GM12878 (cell line): ENCODE data around the gene GLTP. TPM values are rescaled to one million over a fixed set of nuclear protein-coding genes. Genes with fewer than 3 reads are reported as not detected.
"Not testable (repeated sequence)": the region's sequence is repeated elsewhere in the genome, so short reads cannot be mapped to it uniquely, and the experiment has no call there.

ENCODE experiments used
- ATAC-seq: fragments of 200-7000 bp; cut with Tn5 transposase; 3 replicates; pipeline ENCODE4 v1.9.1; 2020; ENCODE audit warnings: mild to moderate bottlenecking, moderate library complexity
- BruUV-seq: library from RNA; stranded (reverse); fragments of 400-500 nt; replicated peaks from 2 replicates; lab custom pipeline; 2021; lab: Mats Ljungman, UMichigan
- CTCF ChIA-PET: fragments of 300-600 bp; sonication (Branson Sonifier 250); formaldehyde crosslinking; extraction: SDS; loops from one replicate; lab custom pipeline; 2021; ENCODE audit warnings: inconsistent platforms; lab: Yijun Ruan, JAX
- POLR2A ChIA-PET: fragments of 350-600 bp; formaldehyde crosslinking; extraction: SDS; loops from one replicate; lab custom pipeline; 2021; ENCODE audit warnings: inconsistent platforms; lab: Charles Lee
- RAD21 ChIA-PET: fragments of 300-600 bp; sonication (Branson Sonifier 250); formaldehyde crosslinking; loops from one replicate; lab custom pipeline; 2023; ENCODE audit warnings: antibody characterized with exemption; ENCODE audit not compliant: unreplicated experiment; lab: Charles Lee
- SMC1A ChIA-PET: fragments of 300-600 bp; sonication (Branson Sonifier 250); formaldehyde crosslinking; loops from one replicate; lab custom pipeline; 2023; ENCODE audit not compliant: unreplicated experiment, uncharacterized antibody; lab: Charles Lee
- DNase-seq: peaks from one replicate; pipeline ENCODE4 v3.0.0-alpha.2; 2011; ENCODE audit warnings: low read depth, low spot score
- FAIRE-seq: peaks from 3 replicates; lab custom pipeline; 2011; peaks lifted over from hg19 to GRCh38; lab: Jason Lieb, UNC
- H2AFZ ChIP-seq: 2 replicates; pipeline ENCODE4 v1.6.0; 2011; ENCODE audit warnings: low read depth, low read length, control low read depth; ENCODE audit not compliant: control insufficient read depth
- H3K27ac ChIP-seq: 2 replicates; pipeline ENCODE4 v1.5.1; 2011; ENCODE audit warnings: control low read depth; ENCODE audit not compliant: control insufficient read depth, insufficient read depth
- H3K27me3 ChIP-seq, 2 experiments: replicated peaks in 1 of 2; 2 replicates each; pipeline versions ENCODE4 v1.6.0 to v1.6.1; 2011; ENCODE audit warnings: low read length in 1 of 2; ENCODE audit not compliant: control insufficient read depth in 2 of 2, insufficient read depth in 2 of 2
- H3K36me3 ChIP-seq, 2 experiments: 2 replicates each; pipeline ENCODE4 v1.5.1; 2011; ENCODE audit warnings: low read length in 1 of 2; ENCODE audit not compliant: control insufficient read depth in 2 of 2, insufficient read depth in 2 of 2
- H3K4me1 ChIP-seq: 2 replicates; pipeline ENCODE4 v1.6.1; 2011; ENCODE audit warnings: mild to moderate bottlenecking, low read length, moderate library complexity, mixed read lengths; ENCODE audit not compliant: control insufficient read depth, insufficient read depth
- H3K4me2 ChIP-seq: 2 replicates; pipeline ENCODE4 v1.6.0; 2011; ENCODE audit warnings: control low read depth; ENCODE audit not compliant: control insufficient read depth, insufficient read depth
- H3K4me3 ChIP-seq: fragments of 200-600 bp; sonication (generic); 2 replicates; pipeline ENCODE4 v1.5.1; 2016
- H3K79me2 ChIP-seq: 2 replicates; pipeline ENCODE4 v1.6.0; 2011; ENCODE audit warnings: low read length; ENCODE audit not compliant: control insufficient read depth, insufficient read depth
- H3K9ac ChIP-seq: 2 replicates; pipeline ENCODE4 v1.8.0; 2011; ENCODE audit warnings: low read length, control low read depth, mixed read lengths; ENCODE audit not compliant: control insufficient read depth, insufficient read depth
- H3K9me3 ChIP-seq: replicated peaks from 3 replicates; pipeline ENCODE4 v1.5.1; 2011; ENCODE audit warnings: mild to moderate bottlenecking, low read length; ENCODE audit not compliant: control insufficient read depth, insufficient read depth
- H4K20me1 ChIP-seq: 2 replicates; pipeline ENCODE4 v1.6.0; 2011; ENCODE audit not compliant: control insufficient read depth, insufficient read depth
- ATF7 ChIP-seq: fragments of 450-650 bp; IDR thresholded peaks from 2 replicates; pipeline ENCODE4 v1.6.1; 2016; ENCODE audit warnings: low read depth, mild to moderate bottlenecking
- SP1 ChIP-seq: IDR thresholded peaks from one replicate; pipeline ENCODE4 v1.6.1; 2011; ENCODE audit warnings: low read depth, low read length
- SPI1 ChIP-seq: IDR thresholded peaks from 2 replicates; pipeline ENCODE4 v1.6.1; 2011; ENCODE audit warnings: low read depth, mild to moderate bottlenecking, low read length, moderate library complexity, borderline replicate concordance; ENCODE audit not compliant: insufficient read depth
- WGBS: methylation state at CpG from one replicate; pipeline ENCODE4 v1.1.6; 2016; ENCODE audit warnings: low lambda C conversion rate; ENCODE audit not compliant: insufficient replicate concordance, insufficient coverage; ENCODE audit errors: missing lambda C conversion rate; 5-methylcytosine and 5-hydroxymethylcytosine counted together
- in situ Hi-C: fragments of 300-500 bp; cut with MboI; formaldehyde crosslinking; loops from 9 replicates; pipeline ENCODE4 v1.14.3; 2018; ENCODE audit warnings: mixed read lengths
- intact Hi-C: fragments of 100-400 bp; cut with micrococcal nuclease; formaldehyde crosslinking; loops from one replicate; pipeline ENCODE4 v1.14.2; 2022; ENCODE audit not compliant: unreplicated experiment
- polyA plus RNA-seq, 11 experiments: library from polyadenylated mRNA; depleted of rRNA in 4 of 11; unstranded in 6 of 11; stranded (reverse) in 5 of 11; fragments of >200 nt; fragmentation: Nextera tagmentation in 4 of 11; fragmentation: Illumina TruSeq in 1 of 11; extraction: Ambion mirVana in 4 of 11; extraction: Trizol in 1 of 11; gene quantifications; 1 replicate in 1 of 11; 2 replicates in 10 of 11; pipeline versions ENCODE4 v1.2.1 to v1.2.3, GENCODE V29; 2011 to 2016; ENCODE audit warnings: inconsistent platforms in 2 of 11, missing spikeins in 2 of 11, low read depth in 1 of 11
- total RNA-seq, 4 experiments: library from RNA; depleted of rRNA in 3 of 4; stranded (reverse); fragments of >200 nt in 3 of 4; fragmentation: Illumina TruSeq in 1 of 4; extraction: Trizol in 1 of 4; gene quantifications; 2 replicates each; pipeline versions ENCODE4 v1.2.1 to v1.2.3, GENCODE V29; 2013 to 2021

GLTP gene
- total and polyA plus RNA-seq, 10 of the 15 experiments (the other 5 are each of a cell fraction or from before 2014, with no cell fraction given) = 16.8 to 44.0 (median 25.3) TPM

DNA sequence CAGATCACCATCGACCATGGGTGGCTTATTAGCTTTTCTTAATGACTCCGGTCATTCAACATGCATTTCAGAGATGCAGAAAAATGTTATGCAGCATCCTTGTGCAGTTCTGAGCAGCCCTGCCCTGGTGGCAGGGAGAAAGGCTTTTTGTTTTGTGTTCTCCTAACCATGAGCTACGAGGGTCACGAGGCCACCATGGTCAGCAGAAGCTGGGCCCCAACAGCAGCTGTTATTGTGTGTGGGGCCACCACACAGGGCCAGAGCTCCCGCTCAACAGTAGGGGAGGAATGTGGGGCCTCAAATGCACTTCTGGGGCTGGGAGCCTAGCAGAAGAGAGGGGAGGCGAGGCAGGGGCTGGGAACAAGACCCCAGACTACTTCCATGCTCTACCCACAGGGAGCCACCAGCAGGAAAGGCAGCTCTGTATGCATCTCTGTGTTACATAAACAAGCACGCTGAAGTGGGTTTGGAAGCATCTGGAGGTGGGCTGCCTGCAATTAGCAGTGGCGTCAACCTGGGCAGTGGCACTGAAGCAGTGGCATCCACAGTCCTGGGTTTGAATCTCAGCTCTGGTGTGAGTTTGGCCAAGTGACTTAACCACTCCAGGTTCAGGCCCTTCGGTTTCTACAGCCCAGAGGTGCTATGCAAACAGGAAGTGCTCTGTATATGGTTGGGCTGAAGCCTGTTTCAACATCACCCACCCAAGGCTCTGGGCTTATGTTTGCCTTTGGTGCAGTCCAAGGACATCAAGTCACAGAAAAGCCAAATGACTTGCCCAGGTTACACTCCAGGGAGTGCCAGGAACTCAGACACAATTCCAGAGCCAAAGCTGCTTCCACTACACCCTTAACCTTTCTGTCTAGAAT is 16.3 kb downstream of the GLTP start:
- Histone ChIP-seq H3K9me3 (no peaks in the 10 kb centered on the region), H3K4me1 (peaks cover 12% of the 10 kb centered on the region), H4K20me1 (no peaks in the 10 kb centered on the region), H3K9ac (no peak overlapping the region), H3K27ac (no peak overlapping the region; the same call in 1 of the 2 replicates), H2AFZ (peak overlapping the region; percentile 27), H3K27me3 (no peaks in the 10 kb centered on the region), H3K4me2 (no peak overlapping the region), H3K79me2 (no peaks in the 10 kb centered on the region), H3K36me3 (no peaks in the 10 kb centered on the region), H3K4me3 (no peak overlapping the region)
- FAIRE-seq (no peak), ATAC-seq (peak; percentile 75), DNase-seq (no peak)
- peak; percentile 56 for TF ChIP-seq SPI1
- no peak for TF ChIP-seq ATF7
- TF ChIP-seq SP1 = no peak
- intact Hi-C loops (no loop called here), in situ Hi-C loops (no loop called here)
- CTCF ChIA-PET = interaction anchor here (1.8 to 2.1 kb wide), 2 partner anchors 11 to 19 kb away, joined by 7 read pairs; no protein-coding TSS in a partner anchor
- RAD21 ChIA-PET = interaction anchor here (0.8 to 1.1 kb wide), 2 partner anchors 11 to 100 kb away, joined by 3 read pairs; no protein-coding TSS in a partner anchor
- SMC1A ChIA-PET = interaction anchor here (0.7 to 1.8 kb wide), 3 partner anchors 10 to 58 kb away, joined by 3 to 4 read pairs (median 3); no protein-coding TSS in a partner anchor
- BruUV-seq = no TSS peak
- POLR2A ChIA-PET = interaction anchor here (0.5 kb wide), 1 partner anchor 1356 kb away, joined by 8 read pairs; no protein-coding TSS in a partner anchor
- 81% methylated on average over 9 of the region's 9 CpGs for WGBS

- H2AFZ ChIP-seq, DNase-seq, H4K20me1 ChIP-seq, ATAC-seq, intact Hi-C loops, H3K4me2 ChIP-seq, H3K27me3 ChIP-seq, H3K27ac ChIP-seq, H3K36me3 ChIP-seq, POLR2A ChIA-PET, H3K4me1 ChIP-seq, H3K79me2 ChIP-seq, H3K4me3 ChIP-seq, FAIRE-seq, BruUV-seq, H3K9ac ChIP-seq, in situ Hi-C loops, H3K9me3 ChIP-seq: not testable (repeated sequence)
- SMC1A ChIA-PET = interaction anchor here (1.8 kb wide), 1 partner anchor 8 kb away, joined by 4 read pairs; no protein-coding TSS in a partner anchor
- WGBS = 83% methylated on average over 9 of the region's 9 CpGs
- CTCF ChIA-PET = interaction anchor here (0.6 to 2.1 kb wide), 4 partner anchors 9 to 56 kb away, joined by 3 to 7 read pairs (median 4); no protein-coding TSS in a partner anchor
- RAD21 ChIA-PET = interaction anchor here (1.1 kb wide), 1 partner anchor 9 kb away, joined by 3 read pairs; no protein-coding TSS in a partner anchor
These were observed 17.9 kb downstream of the GLTP start for GRCh38 chr12:109862491-109862890.
